Right cardiac atrium (tissue), 5 donors: Measurements from ENCODE around the gene DCAKD. TPM values are rescaled to one million over a fixed set of nuclear protein-coding genes. Genes with fewer than 3 reads are reported as not detected.

Experiments used
- ATAC-seq, 2 donors: fragments of 200-7000 bp; cut with Tn5 transposase; one replicate each; pipeline versions ENCODE4 v1.8.0 to v1.9.1; 2020; ENCODE audit warnings: moderate library complexity in 2 of 2, mild to moderate bottlenecking in 1 of 2
- DNase-seq, 3 donors: peaks; one replicate each; pipeline ENCODE4 v3.0.0-alpha.2; 2020
- H3K27ac ChIP-seq: one replicate; pipeline ENCODE4 v1.5.1; 2013; ENCODE audit warnings: mild to moderate bottlenecking, low read length, control low read depth, moderate library complexity
- H3K27me3 ChIP-seq: one replicate; pipeline ENCODE4 v1.6.1; 2013; ENCODE audit not compliant: control insufficient read depth, insufficient read depth
- H3K4me1 ChIP-seq: one replicate; pipeline ENCODE4 v1.6.1; 2013; ENCODE audit warnings: low read length; ENCODE audit not compliant: control insufficient read depth, insufficient read depth
- H3K4me3 ChIP-seq: one replicate; pipeline ENCODE4 v1.5.1; 2013; ENCODE audit warnings: low read length, control low read depth
- H3K9me3 ChIP-seq: one replicate; pipeline ENCODE4 v1.6.1; 2013; ENCODE audit warnings: low read length; ENCODE audit not compliant: control insufficient read depth
- WGBS: extraction: QIAGEN DNeasy Blood & Tissue Kit; methylation state at CpG from one replicate; pipeline ENCODE4 v1.1.7; 2013; 5-methylcytosine and 5-hydroxymethylcytosine counted together
- intact Hi-C, 4 donors: fragments of 100-400 bp; cut with DNase I; formaldehyde crosslinking; loops; one replicate each; pipeline versions ENCODE4 v1.11.0 to v1.14.0; 2022 to 2023
- polyA plus RNA-seq: library from polyadenylated mRNA; stranded (reverse); fragments of 200-250 nt; gene quantifications from one replicate; pipeline ENCODE4 v1.2.3, GENCODE V29; 2013
- total RNA-seq, 4 donors: library from RNA; stranded (reverse); fragmentation: NEBNext Ultra II Directional; extraction: Animal tissue kit (Norgen Biotek cat#: 25700); gene quantifications; one replicate each; pipeline ENCODE4 v1.2.1, GENCODE V29; 2021
- donor health status: healthy with polysubstance abuse.
- donor health status: DM: no; HTN: yes; CAD: no.
- donor health status: DM: no; HTN: no; CAD: no.
- donor health status: DM: no; HTN: yes; CAD: no; lungs with severe emphysema.
- donor health status: DM: yes; HTN: yes; CAD: no.

The DCAKD gene
- total and polyA plus RNA-seq, 5 donors, result 23.6 to 40.2 (median 36.7) TPM

GRCh38 chr17:44981221-44981968 lies 70.0 kb downstream of the DCAKD start:
- intact Hi-C loops, result no loop called here
- WGBS, result 54% methylated on average over 12 of the region's 12 CpGs
- no peak overlapping the region for H3K4me3 ChIP-seq
- no peaks in the 10 kb centered on the region for H3K4me1 ChIP-seq
- H3K27me3 ChIP-seq, result no peaks in the 10 kb centered on the region
- ATAC-seq, result no peak
- no peak overlapping the region for H3K27ac ChIP-seq
- DNase-seq, result no peak
- H3K9me3 ChIP-seq, result no peaks in the 10 kb centered on the region

- no peaks in the 10 kb centered on the region for H3K27me3 ChIP-seq
- H3K4me3 ChIP-seq, result no peak overlapping the region
- DNase-seq, result peak in 2 of 3 donors; percentile 63 to 70
- H3K27ac ChIP-seq, result peak overlapping the region; percentile 46
- H3K4me1 ChIP-seq, result no peaks in the 10 kb centered on the region
- peak; percentile 10 to 11 for ATAC-seq
- 31% methylated on average over 9 of the region's 9 CpGs for WGBS
- H3K9me3 ChIP-seq, result no peaks in the 10 kb centered on the region
- intact Hi-C loops, result no loop called here
Measured at GRCh38 chr17:44979426-44979995, 71.9 kb downstream of the DCAKD start.

DNA sequence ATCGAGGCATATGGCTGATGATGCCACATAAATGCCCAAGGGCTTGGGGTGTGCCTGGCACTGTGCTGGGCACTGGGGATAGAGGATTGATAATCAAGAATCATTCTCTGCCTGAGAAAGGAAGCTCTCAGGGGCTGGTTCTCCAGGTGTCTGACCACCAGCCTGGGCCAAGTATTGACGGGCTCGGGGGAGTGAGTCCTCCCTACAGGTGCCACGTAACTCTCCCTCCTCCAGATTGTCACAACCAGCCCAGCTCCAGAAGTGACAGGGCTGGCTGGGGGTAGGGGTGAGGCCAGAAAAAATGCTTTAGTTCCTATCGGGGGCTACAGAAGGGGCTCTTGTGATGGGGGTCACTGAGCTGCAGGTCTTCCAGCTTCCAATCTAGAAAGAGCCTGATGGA lies 72.6 kb downstream of the DCAKD start:
- H3K4me3 ChIP-seq, result no peak overlapping the region
- H3K27me3 ChIP-seq, result no peaks in the 10 kb centered on the region
- no peaks in the 10 kb centered on the region for H3K9me3 ChIP-seq
- ATAC-seq (no peak), DNase-seq (no peak)
- no peak overlapping the region for H3K27ac ChIP-seq
- WGBS, result 81% methylated on average over 5 of the region's 5 CpGs
- H3K4me1 ChIP-seq, result no peaks in the 10 kb centered on the region
- intact Hi-C loops, result no loop called here

GRCh38 chr17:44977814-44978550 lies 73.5 kb downstream of the DCAKD start:
- H3K27me3 ChIP-seq, result no peaks in the 10 kb centered on the region

DNA sequence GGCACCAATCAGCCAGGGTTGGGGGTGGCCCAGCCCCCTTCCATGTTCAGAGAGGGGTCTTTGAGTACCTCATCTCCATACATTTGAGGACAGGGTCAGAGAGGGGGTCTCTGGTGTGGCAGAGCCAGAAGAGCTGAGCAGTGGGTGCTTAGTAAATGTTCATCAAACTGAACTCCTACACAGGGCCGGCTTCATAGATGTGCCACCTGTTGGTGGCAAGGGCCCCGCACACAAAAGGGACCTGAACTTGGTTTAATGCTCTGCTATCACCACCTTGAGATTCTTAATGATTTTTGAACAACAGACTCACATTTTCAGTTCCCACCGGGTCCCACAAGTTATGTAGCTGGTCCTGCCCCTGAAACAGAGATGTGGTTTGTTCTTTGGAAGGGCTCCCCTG lies 74.4 kb downstream of the DCAKD start:
- 68% methylated on average over 3 of the region's 3 CpGs for WGBS
- DNase-seq (peak in 1 of 3 donors; percentile 1), ATAC-seq (no peak)
- H3K27me3 ChIP-seq, result no peaks in the 10 kb centered on the region
- no peaks in the 10 kb centered on the region for H3K9me3 ChIP-seq
- no peaks in the 10 kb centered on the region for H3K4me1 ChIP-seq
- H3K4me3 ChIP-seq, result no peak overlapping the region
- intact Hi-C loops, result no loop called here
- H3K27ac ChIP-seq, result no peak overlapping the region

More at GRCh38 chr17:44977814-44978550, 73.5 kb downstream of the DCAKD start:
- peak overlapping the region; percentile 43 for H3K27ac ChIP-seq
- ATAC-seq (peak in 1 of 2 donors; percentile 9), DNase-seq (peak in 1 of 3 donors; percentile 61)
- no peak overlapping the region for H3K4me3 ChIP-seq
- H3K9me3 ChIP-seq, result no peaks in the 10 kb centered on the region
- no peaks in the 10 kb centered on the region for H3K4me1 ChIP-seq
- WGBS, result 11% methylated on average over 7 of the region's 7 CpGs
- intact Hi-C loops, result no loop called here

GRCh38 chr17:44976206-44976605 lies 75.2 kb downstream of the DCAKD start:
- no peak overlapping the region for H3K4me3 ChIP-seq
- no peaks in the 10 kb centered on the region for H3K27me3 ChIP-seq
- no peaks in the 10 kb centered on the region for H3K4me1 ChIP-seq
- DNase-seq (peak in 1 of 3 donors; percentile 40), ATAC-seq (no peak)
- no peak overlapping the region for H3K27ac ChIP-seq
- WGBS, result 51% methylated on average over 13 of the region's 13 CpGs
- intact Hi-C loops, result no loop called here
- no peaks in the 10 kb centered on the region for H3K9me3 ChIP-seq

Other genes with a start within 250 kb of the DCAKD start
- gene GJC1, start 221.3 kb downstream of the DCAKD start, total RNA-seq, result 10 to 100 TPM; 35.2 to 64.0 (median 48.5) TPM
- 20.8 TPM for gene GJC1, start 221.3 kb downstream of the DCAKD start, polyA plus RNA-seq
- gene HIGD1B, start 203.7 kb downstream of the DCAKD start, total RNA-seq, result 1 to 10 TPM; 1.6 to 5.5 (median 3.6) TPM
- gene HIGD1B, start 203.7 kb downstream of the DCAKD start, polyA plus RNA-seq, result 10.3 TPM
- 10 to 100 TPM; 54.8 to 73.0 (median 59.5) TPM for gene EFTUD2, start 152.2 kb downstream of the DCAKD start, total RNA-seq
- gene EFTUD2, start 152.2 kb downstream of the DCAKD start, polyA plus RNA-seq, result 27.7 TPM
- 1 to 10 TPM; 4.6 to 8.3 (median 4.8) TPM for gene GFAP, start 136.1 kb downstream of the DCAKD start, total RNA-seq
- gene GFAP, start 136.1 kb downstream of the DCAKD start, polyA plus RNA-seq, result 7.8 TPM
- 1 to 10 TPM in 3 of 4 donors, under 1 TPM in 1; 0.08 to 1.4 (median 1.1) TPM for gene KIF18B, start 103.9 kb downstream of the DCAKD start, total RNA-seq
- 0.25 TPM for gene KIF18B, start 103.9 kb downstream of the DCAKD start, polyA plus RNA-seq
- 1 to 10 TPM in 3 of 4 donors, under 1 TPM in 1; 0.81 to 1.7 (median 1.6) TPM for gene C1QL1, start 83.3 kb downstream of the DCAKD start, total RNA-seq
- gene C1QL1, start 83.3 kb downstream of the DCAKD start, polyA plus RNA-seq, result 2.0 TPM
- 100 to 1,000 TPM in 1 of 4 donors, 10 to 100 TPM in 3; 66.3 to 105 (median 72.2) TPM for gene NMT1, start 9.7 kb upstream of the DCAKD start, total RNA-seq
- gene NMT1, start 9.7 kb upstream of the DCAKD start, polyA plus RNA-seq, result 33.4 TPM
- 100 to 1,000 TPM in 3 of 4 donors, 10 to 100 TPM in 1; 94.2 to 164 (median 138) TPM for gene PLCD3, start 80.9 kb upstream of the DCAKD start, total RNA-seq
- gene PLCD3, start 80.9 kb upstream of the DCAKD start, polyA plus RNA-seq, result 100 TPM
- 10 to 100 TPM; 11.9 to 14.8 (median 12.6) TPM for gene ACBD4, start 84.1 kb upstream of the DCAKD start, total RNA-seq
- gene ACBD4, start 84.1 kb upstream of the DCAKD start, polyA plus RNA-seq, result 12.0 TPM
- gene HEXIM1, start 96.8 kb upstream of the DCAKD start, total RNA-seq, result 10 to 100 TPM; 37.1 to 42.6 (median 40.6) TPM
- 21.2 TPM for gene HEXIM1, start 96.8 kb upstream of the DCAKD start, polyA plus RNA-seq
- gene HEXIM2, start 110.2 kb upstream of the DCAKD start, total RNA-seq, result 1 to 10 TPM; 3.5 to 8.2 (median 6.6) TPM
- 6.5 TPM for gene HEXIM2, start 110.2 kb upstream of the DCAKD start, polyA plus RNA-seq
- gene FMNL1, start 170.3 kb upstream of the DCAKD start, total RNA-seq, result 10 to 100 TPM; 12.3 to 17.0 (median 14.1) TPM
- gene FMNL1, start 170.3 kb upstream of the DCAKD start, polyA plus RNA-seq, result 10.5 TPM
- gene SPATA32, start 210.5 kb upstream of the DCAKD start, total RNA-seq, result not detected
- not detected for gene SPATA32, start 210.5 kb upstream of the DCAKD start, polyA plus RNA-seq